ENCODE data around the gene PCGF2.
A peak's percentile ranks its signal among the peaks of the same experiment; 100 is the strongest.
"Not testable (repeated sequence)": the region's sequence is repeated elsewhere in the genome, so short reads cannot be mapped to it uniquely, and the experiment has no call there.

Gene PCGF2

DNA sequence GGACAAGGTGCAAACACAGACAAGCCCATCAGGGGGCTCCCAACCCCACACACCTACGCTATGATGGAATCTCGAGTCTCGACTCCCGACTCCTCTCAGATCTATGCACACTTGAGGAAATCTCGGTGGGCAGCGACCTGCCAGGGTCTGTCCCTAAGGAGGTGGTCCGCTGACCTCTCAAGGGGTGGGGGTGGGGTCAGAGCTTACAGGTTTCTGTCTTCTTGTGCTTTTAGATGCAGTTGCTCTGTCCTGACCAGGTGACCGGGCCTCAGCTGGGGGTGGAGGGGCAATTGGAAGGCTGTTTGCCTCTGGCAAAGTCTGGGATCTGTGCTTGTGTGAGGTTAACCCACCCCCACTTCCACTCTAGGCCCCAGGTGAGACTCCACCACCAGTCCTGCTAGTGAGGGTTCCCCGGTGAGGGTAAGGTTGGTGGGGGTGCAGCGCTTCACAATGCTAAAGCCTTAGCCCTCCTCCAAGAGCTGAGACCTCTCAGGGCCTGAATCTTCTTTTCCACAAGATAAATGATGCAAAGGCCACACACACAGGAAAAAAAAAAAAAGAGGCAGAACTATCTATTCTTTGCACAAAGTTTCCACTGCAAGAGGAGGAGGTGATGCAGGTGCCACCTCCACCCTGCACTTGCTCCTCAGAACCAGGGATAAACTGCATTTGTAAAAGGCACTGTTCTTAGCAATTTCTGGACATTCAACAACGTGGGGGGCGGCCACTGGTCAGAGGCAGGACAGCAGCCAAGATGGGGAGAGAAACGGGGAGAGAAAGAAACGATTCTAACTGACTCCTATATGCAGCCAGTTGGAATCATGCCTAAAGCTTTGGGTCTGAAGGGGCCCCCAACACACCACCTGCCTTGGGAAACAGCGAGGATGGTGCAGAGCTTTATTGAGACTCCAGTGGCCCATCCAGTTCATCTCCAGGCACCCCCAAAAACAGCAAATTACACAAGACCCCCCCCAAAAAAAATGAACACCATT is 13.9 kb downstream of the PCGF2 start:
- Mint-ChIP-seq H3K27ac (peak overlapping the region; percentile 92), H3K4me1 (ENCODE audit: low read depth) (peaks cover 54% of the 10 kb centered on the region), H3K27me3 (no peaks in the 10 kb centered on the region), H3K9me3 (no peaks in the 10 kb centered on the region), H3K36me3 (ENCODE audit: low read depth) (peaks cover 14% of the 10 kb centered on the region), H3K4me3 (peak overlapping the region; percentile 35)

- Mint-ChIP-seq H3K27ac (peak overlapping the region; percentile 92), H3K36me3 (ENCODE audit: low read depth) (peaks cover 17% of the 10 kb centered on the region), H3K4me1 (ENCODE audit: low read depth) (peaks cover 62% of the 10 kb centered on the region), H3K9me3 (no peaks in the 10 kb centered on the region), H3K4me3 (peak overlapping the region; percentile 35), H3K27me3 (no peaks in the 10 kb centered on the region)
Measured at GRCh38 chr17:38733282-38733981, 14.7 kb downstream of the PCGF2 start.

GRCh38 chr17:38732376-38733281 is 15.5 kb downstream of the PCGF2 start:
- Mint-ChIP-seq H3K27ac (peak overlapping the region; percentile 97), H3K4me1 (ENCODE audit: low read depth) (peaks cover 70% of the 10 kb centered on the region), H3K27me3 (no peaks in the 10 kb centered on the region), H3K9me3 (no peaks in the 10 kb centered on the region), H3K36me3 (ENCODE audit: low read depth) (peaks cover 25% of the 10 kb centered on the region), H3K4me3 (peak overlapping the region; percentile 95)

GRCh38 chr17:38731526-38732294 is 16.4 kb downstream of the PCGF2 start:
- Mint-ChIP-seq H3K9me3 (no peaks in the 10 kb centered on the region), H3K4me3 (peak overlapping the region; percentile 95), H3K27me3 (no peaks in the 10 kb centered on the region), H3K4me1 (ENCODE audit: low read depth) (peaks cover 79% of the 10 kb centered on the region), H3K27ac (peak overlapping the region; percentile 97), H3K36me3 (ENCODE audit: low read depth) (peaks cover 26% of the 10 kb centered on the region)

DNA sequence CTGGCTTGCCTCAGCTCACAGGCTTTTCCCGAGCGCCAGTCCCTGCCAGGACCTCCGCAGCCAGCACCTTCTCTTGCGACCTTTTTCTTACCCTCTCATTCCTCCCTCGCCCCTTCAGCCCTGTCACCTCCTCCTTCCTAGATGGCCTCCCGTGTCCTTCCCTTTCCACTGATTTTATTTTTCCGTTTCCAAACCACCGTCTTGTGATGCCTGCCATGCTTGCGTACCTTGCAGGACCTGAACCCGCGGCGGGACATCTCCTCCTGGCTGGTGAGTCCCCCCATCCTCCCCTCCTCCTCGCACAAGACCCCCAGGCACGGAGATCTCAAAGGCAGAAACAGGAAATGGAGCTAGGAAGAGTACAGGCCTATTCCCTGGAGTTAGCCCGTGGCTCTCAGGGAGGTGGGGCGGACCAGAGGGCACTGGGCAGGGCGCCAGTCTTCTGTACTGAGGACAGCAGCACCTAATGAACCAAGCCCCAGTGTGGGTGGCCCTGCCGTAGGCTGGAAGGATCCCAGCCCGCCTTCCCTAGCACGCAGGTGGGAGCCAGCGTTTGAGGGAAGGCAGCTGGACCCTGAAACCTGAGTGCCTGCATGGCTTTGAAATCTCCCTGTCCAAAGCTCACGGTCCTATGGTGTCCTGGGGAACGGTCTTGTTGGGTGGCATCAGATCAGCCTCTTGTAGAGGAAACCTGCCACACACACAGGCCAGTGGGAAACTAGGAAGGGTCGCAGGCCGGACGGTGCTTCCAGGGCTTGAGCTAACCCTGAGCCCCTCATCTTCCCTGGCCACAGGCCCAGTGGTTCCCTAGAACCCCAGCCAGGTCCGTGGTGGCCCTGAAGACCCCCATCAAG is 17.4 kb downstream of the PCGF2 start:
- H3K9me3 Mint-ChIP-seq, result no peaks in the 10 kb centered on the region
- no peaks in the 10 kb centered on the region for H3K27me3 Mint-ChIP-seq
- H3K4me1 Mint-ChIP-seq (ENCODE audit: low read depth), result peaks cover 88% of the 10 kb centered on the region
- peaks cover 26% of the 10 kb centered on the region for H3K36me3 Mint-ChIP-seq (ENCODE audit: low read depth)
- peak overlapping the region; percentile 95 for H3K4me3 Mint-ChIP-seq
- H3K27ac Mint-ChIP-seq, result peak overlapping the region; percentile 97

- Mint-ChIP-seq H3K27me3 (no peaks in the 10 kb centered on the region), H3K4me3 (peak within 1 kb of the TSS; percentile 95), H3K4me1 (ENCODE audit: low read depth) (peaks cover 90% of the 10 kb centered on the region), H3K27ac (peak within 1 kb of the TSS; percentile 97), H3K36me3 (ENCODE audit: low read depth) (peaks cover 29% of the 10 kb centered on the region), H3K9me3 (no peaks in the 10 kb centered on the region)
Measured at GRCh38 chr17:38729886-38730525, 18.1 kb downstream of the PCGF2 start, which contains the start of gene CISD3. TSS of gene CISD3 (plus strand) at chr17:38730341. CDS start at chr17:38730359, 18 bp downstream.

- Mint-ChIP-seq H3K36me3 (ENCODE audit: low read depth) (peaks cover 31% of the 10 kb centered on the region), H3K27ac (peak overlapping the region; percentile 97), H3K4me3 (peak overlapping the region; percentile 82), H3K27me3 (no peaks in the 10 kb centered on the region), H3K4me1 (ENCODE audit: low read depth) (peaks cover 88% of the 10 kb centered on the region), H3K9me3 (no peaks in the 10 kb centered on the region)
Measured at GRCh38 chr17:38729368-38729885, 18.7 kb downstream of the PCGF2 start.

DNA sequence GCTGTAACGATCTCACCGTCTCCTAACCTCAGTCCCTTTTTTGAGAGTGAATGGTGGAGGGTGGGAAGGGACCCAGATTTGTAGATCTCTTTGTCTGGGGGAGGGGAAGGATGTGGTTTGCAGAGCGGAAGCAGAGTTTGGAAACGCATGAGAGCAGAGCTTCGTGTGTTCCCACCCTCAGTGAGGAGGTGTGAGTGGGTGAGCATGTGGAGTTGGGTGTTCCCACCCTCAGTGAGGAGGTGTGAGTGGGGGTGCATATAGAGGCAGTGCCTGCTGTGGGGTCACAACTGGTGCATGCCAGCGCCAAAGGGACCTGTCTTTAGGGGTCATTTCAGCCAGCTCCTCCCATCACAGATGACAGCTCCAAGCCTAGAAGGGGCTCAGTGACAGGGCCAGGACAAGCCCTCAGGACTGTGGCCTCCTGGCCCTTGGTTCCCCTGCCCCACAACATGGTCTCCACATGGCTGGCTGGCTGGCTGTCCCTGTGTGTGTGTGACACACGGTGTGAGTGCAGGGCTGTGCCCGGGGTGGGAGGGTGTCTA is 19.8 kb downstream of the PCGF2 start:
- H3K36me3 Mint-ChIP-seq (ENCODE audit: low read depth), result peaks cover 32% of the 10 kb centered on the region
- H3K4me1 Mint-ChIP-seq (ENCODE audit: low read depth), result peaks cover 84% of the 10 kb centered on the region
- no peaks in the 10 kb centered on the region for H3K9me3 Mint-ChIP-seq
- peak overlapping the region; percentile 82 for H3K4me3 Mint-ChIP-seq
- no peaks in the 10 kb centered on the region for H3K27me3 Mint-ChIP-seq
- H3K27ac Mint-ChIP-seq, result peak overlapping the region; percentile 97

GRCh38 chr17:38727736-38728135 is 20.4 kb downstream of the PCGF2 start:
- Mint-ChIP-seq H3K4me1 (ENCODE audit: low read depth) (peaks cover 84% of the 10 kb centered on the region), H3K9me3 (no peaks in the 10 kb centered on the region), H3K27ac (peak overlapping the region; percentile 97), H3K4me3 (peak overlapping the region; percentile 82), H3K36me3 (ENCODE audit: low read depth) (peaks cover 32% of the 10 kb centered on the region), H3K27me3 (no peaks in the 10 kb centered on the region)

DNA sequence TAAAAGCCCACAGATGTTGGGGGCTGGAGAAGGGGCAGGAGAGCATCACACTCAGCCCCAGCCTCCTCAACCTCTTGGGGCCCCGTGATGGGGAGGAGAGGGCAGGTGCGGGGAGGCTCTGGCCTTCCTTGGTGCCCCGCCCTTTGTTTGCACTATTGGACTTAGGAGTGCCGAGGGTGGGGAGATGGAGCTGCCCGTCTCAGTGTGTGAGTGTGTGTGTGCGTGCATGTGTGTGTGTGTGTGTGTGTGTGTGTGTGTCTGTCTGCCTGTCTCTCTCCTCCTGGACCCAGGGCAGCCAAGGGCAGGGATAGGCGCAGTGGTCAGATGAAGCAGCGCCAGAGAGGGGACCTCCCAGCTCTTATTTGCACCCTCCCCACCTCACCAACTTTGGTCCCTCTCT is 22.0 kb downstream of the PCGF2 start:
- H3K27ac Mint-ChIP-seq, result peak overlapping the region; percentile 86
- H3K36me3 Mint-ChIP-seq (ENCODE audit: low read depth), result peaks cover 28% of the 10 kb centered on the region

GRCh38 chr17:38725066-38725465 is 23.1 kb downstream of the PCGF2 start:
- Mint-ChIP-seq H3K4me1 (ENCODE audit: low read depth) (peaks cover 73% of the 10 kb centered on the region), H3K27me3 (no peaks in the 10 kb centered on the region), H3K27ac (no peak overlapping the region), H3K4me3 (no peak overlapping the region), H3K9me3 (no peaks in the 10 kb centered on the region), H3K36me3 (ENCODE audit: low read depth) (peaks cover 34% of the 10 kb centered on the region)

More for the DNA sequence above, 22.0 kb downstream of the PCGF2 start:
- H3K4me3 Mint-ChIP-seq, H3K9me3 Mint-ChIP-seq, H3K27me3 Mint-ChIP-seq: not testable (repeated sequence)
- H3K4me1 Mint-ChIP-seq (ENCODE audit: low read depth), result peaks cover 76% of the 10 kb centered on the region

DNA sequence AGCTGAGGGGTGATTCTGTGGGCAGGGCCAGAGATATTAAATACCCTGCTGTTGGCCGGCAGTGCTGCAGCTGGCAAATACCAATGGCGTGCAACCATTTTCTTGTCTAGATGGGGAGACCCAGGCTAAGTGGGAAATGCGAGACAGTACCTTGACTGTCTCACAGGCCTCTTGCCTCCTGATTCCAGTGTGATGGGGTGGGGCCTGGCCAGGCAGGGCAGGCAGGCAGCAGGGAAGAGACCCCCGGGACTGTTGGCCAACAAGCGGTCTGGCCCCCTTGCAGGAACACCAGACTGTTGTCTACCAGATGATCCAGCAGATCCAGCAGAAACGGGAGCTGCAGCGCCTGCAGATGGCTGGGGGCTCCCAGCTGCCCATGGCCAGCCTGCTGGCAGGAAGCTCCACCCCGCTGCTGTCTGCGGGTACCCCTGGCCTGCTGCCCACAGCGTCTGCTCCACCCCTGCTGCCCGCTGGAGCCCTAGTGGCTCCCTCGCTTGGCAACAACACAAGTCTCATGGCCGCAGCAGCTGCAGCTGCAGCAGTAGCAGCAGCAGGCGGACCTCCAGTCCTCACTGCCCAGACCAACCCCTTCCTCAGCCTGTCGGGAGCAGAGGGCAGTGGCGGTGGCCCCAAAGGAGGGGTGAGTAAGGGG is 23.7 kb downstream of the PCGF2 start:
- H3K27ac Mint-ChIP-seq, result no peak overlapping the region
- peaks cover 71% of the 10 kb centered on the region for H3K4me1 Mint-ChIP-seq (ENCODE audit: low read depth)
- peaks cover 37% of the 10 kb centered on the region for H3K36me3 Mint-ChIP-seq (ENCODE audit: low read depth)
- H3K27me3 Mint-ChIP-seq, result no peaks in the 10 kb centered on the region
- no peak overlapping the region for H3K4me3 Mint-ChIP-seq
- no peaks in the 10 kb centered on the region for H3K9me3 Mint-ChIP-seq

All from stimulated activated naive CD8-positive, alpha-beta T cell treated with anti-CD3 and anti-CD28 coated beads, Interleukin-15, Interleukin-2, amounts not matched to agents 100 ng/mL and 50 ng/mL, for 24 hours (primary cell).